Left lobe of liver (tissue), 2 donors: ENCODE results near the gene RNASE11. TPM values are rescaled to one million over a fixed set of nuclear protein-coding genes. Genes with fewer than 3 reads are reported as not detected.
"Not testable (repeated sequence)": the region's sequence is repeated elsewhere in the genome, so short reads cannot be mapped to it uniquely, and the experiment has no call there.

Source experiments
- ATAC-seq: fragments of 200-7000 bp; cut with Tn5 transposase; one replicate; pipeline ENCODE4 v1.9.1; 2020; ENCODE audit warnings: mild to moderate bottlenecking, moderate library complexity
- DNase-seq: peaks from one replicate; pipeline ENCODE4 v3.0.0-alpha.2; 2020; ENCODE audit warnings: low spot score
- total RNA-seq: library from RNA; stranded (reverse); gene quantifications from one replicate; pipeline ENCODE4 v1.2.1, GENCODE V29; 2021
- donor health status: DM: no; HTN: no; CAD: no; lungs with moderate emphysema.
- donor health status: DM: no; HTN: yes; CAD: no.

Gene RNASE11
- total RNA-seq = not detected

GRCh38 chr14:20587489-20588154, at the start of gene RNASE11:
RNASE11 (minus strand) TSS chr14:20588001.
- ATAC-seq (no peak), DNase-seq (no peak)

GRCh38 chr14:20632831-20633691, 45.3 kb upstream of the RNASE11 start:
- ATAC-seq (peak; percentile 45), DNase-seq (no peak)

- ATAC-seq (no peak), DNase-seq (no peak)
Measured at GRCh38 chr14:20632448-20632830, 44.6 kb upstream of the RNASE11 start.

GRCh38 chr14:20631880-20632389, 44.1 kb upstream of the RNASE11 start:
- DNase-seq (peak; percentile 66), ATAC-seq (peak; percentile 83)

- DNase-seq (no peak), ATAC-seq (peak; percentile 55)
Measured at GRCh38 chr14:20631023-20631879, 43.5 kb upstream of the RNASE11 start.

- ATAC-seq = peak; percentile 19
- no peak for DNase-seq
Measured at GRCh38 chr14:20630340-20631022, 42.7 kb upstream of the RNASE11 start.

- no peak for ATAC-seq
- no peak for DNase-seq
Measured at GRCh38 chr14:20628063-20628854, 40.5 kb upstream of the RNASE11 start.

- no peak for ATAC-seq
- no peak for DNase-seq
Measured at GRCh38 chr14:20627346-20628027, 39.7 kb upstream of the RNASE11 start.

GRCh38 chr14:20626274-20626673, 38.5 kb upstream of the RNASE11 start:
- ATAC-seq = no peak
- no peak for DNase-seq

- ATAC-seq (peak; percentile 46), DNase-seq (no peak)
Measured at GRCh38 chr14:20624495-20625070, 36.8 kb upstream of the RNASE11 start.

GRCh38 chr14:20623798-20624197, 36.0 kb upstream of the RNASE11 start:
- DNase-seq = no peak
- no peak for ATAC-seq

- no peak for ATAC-seq
- DNase-seq = no peak
Measured at GRCh38 chr14:20622816-20623291, 35.1 kb upstream of the RNASE11 start.

- peak; percentile 80 for ATAC-seq
- no peak for DNase-seq
Measured at GRCh38 chr14:20620798-20621478, 33.1 kb upstream of the RNASE11 start.

- ATAC-seq = not testable (repeated sequence)
Measured at GRCh38 chr14:20619688-20620087, 31.9 kb upstream of the RNASE11 start.

GRCh38 chr14:20618271-20618749, 30.5 kb upstream of the RNASE11 start:
- ATAC-seq = no peak

More at GRCh38 chr14:20619688-20620087, 31.9 kb upstream of the RNASE11 start:
- not testable (repeated sequence) for DNase-seq

GRCh38 chr14:20617138-20618003, 29.6 kb upstream of the RNASE11 start:
- no peak for DNase-seq
- no peak for ATAC-seq

More at GRCh38 chr14:20618271-20618749, 30.5 kb upstream of the RNASE11 start:
- no peak for DNase-seq

GRCh38 chr14:20615996-20616395, 28.2 kb upstream of the RNASE11 start:
- ATAC-seq (no peak), DNase-seq (no peak)
